ENCODE measurements around the gene RILP. TPM values are rescaled to one million over a fixed set of nuclear protein-coding genes. Genes with fewer than 3 reads are reported as not detected.
"Not testable (repeated sequence)": the region's sequence is repeated elsewhere in the genome, so short reads cannot be mapped to it uniquely, and the experiment has no call there.

RILP gene, protein sequence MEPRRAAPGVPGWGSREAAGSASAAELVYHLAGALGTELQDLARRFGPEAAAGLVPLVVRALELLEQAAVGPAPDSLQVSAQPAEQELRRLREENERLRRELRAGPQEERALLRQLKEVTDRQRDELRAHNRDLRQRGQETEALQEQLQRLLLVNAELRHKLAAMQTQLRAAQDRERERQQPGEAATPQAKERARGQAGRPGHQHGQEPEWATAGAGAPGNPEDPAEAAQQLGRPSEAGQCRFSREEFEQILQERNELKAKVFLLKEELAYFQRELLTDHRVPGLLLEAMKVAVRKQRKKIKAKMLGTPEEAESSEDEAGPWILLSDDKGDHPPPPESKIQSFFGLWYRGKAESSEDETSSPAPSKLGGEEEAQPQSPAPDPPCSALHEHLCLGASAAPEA
- 18.5 TPM for polyA plus RNA-seq (2013)

DNA sequence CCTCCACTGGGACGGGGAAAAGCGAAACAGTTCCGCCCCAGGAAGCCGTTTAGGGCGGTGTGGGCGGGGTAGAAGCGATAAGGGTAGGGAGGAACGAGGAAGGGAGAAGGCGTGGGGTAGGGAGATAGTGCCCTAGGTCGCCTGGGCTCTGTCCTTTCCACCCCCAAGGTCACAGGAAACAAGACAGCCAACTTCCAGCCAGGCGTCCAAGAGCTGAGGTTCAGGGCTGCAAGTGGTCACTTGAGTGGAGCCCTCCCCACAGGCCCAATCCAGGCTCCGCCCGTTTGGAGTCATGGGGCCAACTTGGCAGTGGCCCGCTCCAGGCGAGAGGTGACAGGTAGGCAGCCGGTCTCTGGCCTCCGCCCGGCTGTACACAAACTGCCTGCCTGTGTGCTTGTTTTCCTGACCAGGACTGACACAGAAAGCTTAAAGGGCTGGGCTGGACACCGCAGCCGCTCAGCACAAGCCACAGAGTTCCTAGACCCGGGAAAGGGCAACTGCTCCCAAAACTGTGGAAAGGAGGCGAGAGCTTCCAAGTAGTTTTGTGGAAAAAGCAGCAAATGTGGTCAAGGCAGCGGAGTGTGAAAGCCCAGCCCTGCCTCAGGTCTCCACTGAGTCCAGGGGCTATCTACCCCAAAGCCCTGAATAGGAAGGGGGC lies at the start of gene RILP:
RILP (minus strand) TSS at position 23 of the 658 bp plus-strand sequence. CDS start 62 bp downstream, outside the sequence.
- peak; percentile 46 to 70 (median 59) for DNase-seq
- POLR2A ChIA-PET = interaction anchor here (1.1 to 1.9 kb wide), 4 partner anchors 21 to 179 kb away, joined by 3 to 5 read pairs (median 4); partner anchors contain the start of genes PRPF8, SLC43A2 and SMYD4
- Histone ChIP-seq H3K4me3 (ENCODE audit: control insufficient read depth in 1 of 7, extremely low read depth in 1 of 7, insufficient read depth in 4 of 7, low read depth in 2 of 7, low read length in 6 of 7) (peak within 1 kb of the TSS; percentile 56 to 83 (median 68)), H3K27ac (ENCODE audit: insufficient read depth in 1 of 2, low read depth in 1 of 2, low read length in 2 of 2, poor library complexity in 1 of 2, severe bottlenecking in 2 of 2) (peak within 1 kb of the TSS; percentile 50 to 73), H3K36me3 (ENCODE audit: control insufficient read depth in 4 of 4, insufficient read depth in 4 of 4, low read length in 3 of 4) (peaks cover 8 to 48% (median 41%) of the 10 kb centered on the region in 4 experiments), H3K9me3 (ENCODE audit: control extremely low read depth in 1 of 5, control insufficient read depth in 4 of 5, insufficient read depth in 2 of 5, low read depth in 1 of 5, low read length in 4 of 5) (no peaks in the 10 kb centered on the region), H3K27me3 (replicated peaks in 2 of 5; ENCODE audit: control insufficient read depth in 4 of 5, insufficient read depth in 5 of 5, low read length in 4 of 5) (no peaks in the 10 kb centered on the region), H3K4me1 (ENCODE audit: control extremely low read depth in 1 of 4, control insufficient read depth in 4 of 4, insufficient read depth in 4 of 4, low read length in 3 of 4) (peaks cover 0 to 51% (median 48%) of the 10 kb centered on the region in 4 experiments)
- WGBS (ENCODE audit: insufficient coverage) = 64% methylated on average over 15 of the region's 23 CpGs
- CTCF ChIA-PET = interaction anchor here (0.7 to 5.3 kb wide), 11 partner anchors 9 to 89 kb away, joined by 3 to 49 read pairs (median 6); partner anchors contain the start of gene SLC43A2

DNA sequence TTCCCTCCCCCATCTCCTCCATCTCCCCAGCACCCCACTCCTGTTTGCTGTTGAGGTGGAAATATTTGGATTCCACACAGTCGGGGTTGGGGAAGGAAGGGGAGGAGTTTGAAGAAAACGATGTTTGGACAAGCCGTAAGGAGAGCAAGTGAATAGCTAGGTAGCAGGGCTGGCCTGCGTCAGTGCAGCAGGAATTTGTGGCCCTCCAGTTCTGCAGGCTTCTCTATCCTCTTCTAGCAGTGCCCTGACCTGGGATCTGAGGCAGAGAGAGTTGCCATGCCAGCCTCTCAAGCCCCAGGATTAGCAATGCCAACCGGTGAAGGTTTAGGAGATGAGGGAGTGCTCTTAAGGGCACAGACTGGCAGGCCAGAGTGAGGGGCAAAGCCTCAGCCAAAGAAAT lies 48.0 kb upstream of the RILP start:
- Histone ChIP-seq H3K36me3 (ENCODE audit: control insufficient read depth in 4 of 4, insufficient read depth in 4 of 4, low read length in 3 of 4) (no peaks in the 10 kb centered on the region), H3K4me3 (ENCODE audit: control insufficient read depth in 1 of 7, extremely low read depth in 1 of 7, insufficient read depth in 4 of 7, low read depth in 2 of 7, low read length in 6 of 7) (no peak overlapping the region), H3K27ac (ENCODE audit: insufficient read depth in 1 of 2, low read depth in 1 of 2, low read length in 2 of 2, poor library complexity in 1 of 2, severe bottlenecking in 2 of 2) (no peak overlapping the region), H3K9me3 (ENCODE audit: control extremely low read depth in 1 of 5, control insufficient read depth in 4 of 5, insufficient read depth in 2 of 5, low read depth in 1 of 5, low read length in 4 of 5) (no peaks in the 10 kb centered on the region), H3K27me3 (replicated peaks in 2 of 5; ENCODE audit: control insufficient read depth in 4 of 5, insufficient read depth in 5 of 5, low read length in 4 of 5) (no peaks in the 10 kb centered on the region), H3K4me1 (ENCODE audit: control extremely low read depth in 1 of 4, control insufficient read depth in 4 of 4, insufficient read depth in 4 of 4, low read length in 3 of 4) (no peaks in the 10 kb centered on the region)
- CTCF ChIA-PET = no interaction called here
- WGBS (ENCODE audit: insufficient coverage) = 47% methylated on average over 5 of the region's 5 CpGs
- POLR2A ChIA-PET = no interaction called here
- no peak for DNase-seq

DNA sequence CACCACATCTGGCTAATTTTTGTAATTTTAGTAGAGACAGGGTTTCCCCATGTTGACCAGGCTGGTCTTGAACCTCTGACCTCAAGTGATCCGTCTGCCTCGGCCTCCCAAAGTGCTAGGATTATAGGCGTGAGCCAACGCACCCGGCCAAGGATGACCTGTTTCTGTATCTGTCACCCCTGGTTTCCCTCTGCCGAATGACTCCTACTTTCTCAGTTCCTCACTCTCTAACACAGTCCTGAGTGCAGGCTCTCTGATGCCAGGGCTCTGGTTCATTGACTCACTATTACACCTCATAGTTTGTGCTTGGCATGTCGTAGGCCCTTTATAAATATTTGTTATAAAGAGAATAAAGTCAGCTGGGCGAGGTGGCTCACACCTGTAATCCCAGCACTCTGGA lies 45.7 kb upstream of the RILP start:
- ChIA-PET CTCF (no interaction called here), POLR2A (no interaction called here)
- H3K9me3 ChIP-seq (ENCODE audit: control extremely low read depth in 1 of 5, control insufficient read depth in 4 of 5, insufficient read depth in 2 of 5, low read depth in 1 of 5, low read length in 4 of 5) = no peaks in the 10 kb centered on the region
- 97% methylated on average over 7 of the region's 8 CpGs for WGBS (ENCODE audit: insufficient coverage)
- H3K4me1 ChIP-seq (ENCODE audit: control extremely low read depth in 1 of 4, control insufficient read depth in 4 of 4, insufficient read depth in 4 of 4, low read length in 3 of 4) = no peaks in the 10 kb centered on the region
- H3K27me3 ChIP-seq (replicated peaks in 2 of 5; ENCODE audit: control insufficient read depth in 4 of 5, insufficient read depth in 5 of 5, low read length in 4 of 5) = no peaks in the 10 kb centered on the region
- H3K27ac ChIP-seq (ENCODE audit: insufficient read depth in 1 of 2, low read depth in 1 of 2, low read length in 2 of 2, poor library complexity in 1 of 2, severe bottlenecking in 2 of 2) = no peak overlapping the region
- H3K36me3 ChIP-seq (ENCODE audit: control insufficient read depth in 4 of 4, insufficient read depth in 4 of 4, low read length in 3 of 4) = no peaks in the 10 kb centered on the region
- no peak for DNase-seq
- H3K4me3 ChIP-seq (ENCODE audit: control insufficient read depth in 1 of 7, extremely low read depth in 1 of 7, insufficient read depth in 4 of 7, low read depth in 2 of 7, low read length in 6 of 7) = no peak overlapping the region

DNA sequence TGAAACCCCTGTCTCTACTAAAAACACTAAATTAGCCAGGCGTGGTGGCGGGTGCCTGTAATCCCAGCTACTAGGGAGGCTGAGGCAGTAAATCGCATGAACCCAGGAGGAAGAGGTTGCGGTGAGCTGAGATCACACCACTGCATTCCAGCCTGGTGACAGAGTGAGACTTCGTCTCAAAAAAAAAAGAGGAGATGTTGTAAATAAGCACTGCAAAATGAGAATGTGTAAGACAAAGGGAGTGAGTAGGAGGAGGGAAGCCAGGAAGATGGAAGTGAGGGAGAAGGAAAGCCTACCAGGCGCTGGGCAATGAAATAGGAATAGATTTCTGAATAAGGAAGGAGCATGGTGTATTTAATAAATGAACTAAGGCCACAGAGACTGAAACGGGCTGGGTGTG lies 43.7 kb upstream of the RILP start:
- no peaks in the 10 kb centered on the region for H3K4me1 ChIP-seq (ENCODE audit: control extremely low read depth in 1 of 4, control insufficient read depth in 4 of 4, insufficient read depth in 4 of 4, low read length in 3 of 4)
- DNase-seq = no peak
- 96% methylated on average over 7 of the region's 7 CpGs for WGBS (ENCODE audit: insufficient coverage)
- H3K27ac ChIP-seq (ENCODE audit: insufficient read depth in 1 of 2, low read depth in 1 of 2, low read length in 2 of 2, poor library complexity in 1 of 2, severe bottlenecking in 2 of 2) = no peak overlapping the region
- H3K36me3 ChIP-seq (ENCODE audit: control insufficient read depth in 4 of 4, insufficient read depth in 4 of 4, low read length in 3 of 4) = no peaks in the 10 kb centered on the region
- ChIA-PET CTCF (no interaction called here), POLR2A (no interaction called here)
- no peaks in the 10 kb centered on the region for H3K9me3 ChIP-seq (ENCODE audit: control extremely low read depth in 1 of 5, control insufficient read depth in 4 of 5, insufficient read depth in 2 of 5, low read depth in 1 of 5, low read length in 4 of 5)
- no peaks in the 10 kb centered on the region for H3K27me3 ChIP-seq (replicated peaks in 2 of 5; ENCODE audit: control insufficient read depth in 4 of 5, insufficient read depth in 5 of 5, low read length in 4 of 5)
- no peak overlapping the region for H3K4me3 ChIP-seq (ENCODE audit: control insufficient read depth in 1 of 7, extremely low read depth in 1 of 7, insufficient read depth in 4 of 7, low read depth in 2 of 7, low read length in 6 of 7)

DNA sequence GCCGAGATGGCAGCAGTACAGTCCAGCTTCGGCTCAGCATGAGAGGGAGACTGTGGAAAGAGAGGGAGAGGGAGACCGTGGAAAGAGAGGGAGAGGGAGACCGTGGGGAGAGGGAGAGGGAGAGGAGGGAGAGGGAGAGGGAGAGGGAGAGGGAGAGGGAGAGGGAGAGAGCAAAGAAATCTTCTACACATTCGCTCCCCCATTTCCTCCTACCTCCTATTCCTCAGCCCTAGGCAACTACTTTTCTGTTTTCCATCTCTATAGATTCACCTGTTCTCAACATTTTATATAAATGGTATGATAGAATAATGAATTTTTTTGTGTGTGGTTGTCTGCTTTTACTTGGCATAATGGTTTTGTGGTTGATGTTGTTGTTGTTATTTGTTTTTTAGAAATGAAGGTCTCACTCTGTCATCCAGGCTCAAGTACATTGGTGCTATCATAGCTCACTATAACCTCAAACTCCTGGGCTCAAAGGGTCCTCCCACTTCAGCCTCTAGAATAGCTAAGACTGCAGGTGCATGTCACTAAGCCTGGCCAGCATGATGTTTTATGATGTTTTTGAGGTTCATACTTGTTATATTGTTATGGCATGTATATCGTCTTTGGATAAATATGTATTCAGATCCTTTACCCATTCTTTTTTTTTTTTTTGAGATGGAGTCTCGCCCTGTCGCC lies 41.0 kb upstream of the RILP start:
- Histone ChIP-seq H3K9me3 (ENCODE audit: control extremely low read depth in 1 of 5, control insufficient read depth in 4 of 5, insufficient read depth in 2 of 5, low read depth in 1 of 5, low read length in 4 of 5) (no peaks in the 10 kb centered on the region), H3K4me1 (ENCODE audit: control extremely low read depth in 1 of 4, control insufficient read depth in 4 of 4, insufficient read depth in 4 of 4, low read length in 3 of 4) (no peaks in the 10 kb centered on the region), H3K4me3 (ENCODE audit: control insufficient read depth in 1 of 7, extremely low read depth in 1 of 7, insufficient read depth in 4 of 7, low read depth in 2 of 7, low read length in 6 of 7) (no peak overlapping the region), H3K36me3 (ENCODE audit: control insufficient read depth in 4 of 4, insufficient read depth in 4 of 4, low read length in 3 of 4) (no peaks in the 10 kb centered on the region), H3K27ac (ENCODE audit: insufficient read depth in 1 of 2, low read depth in 1 of 2, low read length in 2 of 2, poor library complexity in 1 of 2, severe bottlenecking in 2 of 2) (no peak overlapping the region), H3K27me3 (replicated peaks in 2 of 5; ENCODE audit: control insufficient read depth in 4 of 5, insufficient read depth in 5 of 5, low read length in 4 of 5) (no peaks in the 10 kb centered on the region)
- no CpG with 5 or more reads among the region's 8 CpGs for WGBS (ENCODE audit: insufficient coverage)
- CTCF ChIA-PET = no interaction called here
- POLR2A ChIA-PET = no interaction called here
- no peak for DNase-seq

DNA sequence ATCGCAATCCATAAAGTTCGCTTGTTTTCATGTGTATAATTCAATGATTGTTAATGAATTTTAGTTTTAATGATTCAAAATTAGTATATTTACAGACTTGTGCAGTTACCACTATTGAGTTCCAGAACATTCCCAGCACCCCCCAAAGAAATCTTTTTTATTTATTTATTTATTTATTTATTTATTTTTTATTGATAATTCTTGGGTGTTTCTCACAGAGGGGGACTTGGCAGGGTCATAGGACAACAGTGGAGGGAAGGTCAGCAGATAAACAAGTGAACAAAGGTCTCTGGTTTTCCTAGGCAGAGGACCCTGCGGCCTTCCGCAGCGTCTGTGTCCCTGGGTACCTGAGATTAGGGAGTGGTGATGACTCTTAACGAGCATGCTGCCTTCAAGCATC lies 38.7 kb upstream of the RILP start:
- H3K4me1 ChIP-seq (ENCODE audit: control extremely low read depth in 1 of 4, control insufficient read depth in 4 of 4, insufficient read depth in 4 of 4, low read length in 3 of 4); H3K9me3 ChIP-seq (ENCODE audit: control extremely low read depth in 1 of 5, control insufficient read depth in 4 of 5, insufficient read depth in 2 of 5, low read depth in 1 of 5, low read length in 4 of 5); H3K4me3 ChIP-seq (ENCODE audit: control insufficient read depth in 1 of 7, extremely low read depth in 1 of 7, insufficient read depth in 4 of 7, low read depth in 2 of 7, low read length in 6 of 7); DNase-seq; H3K27ac ChIP-seq (ENCODE audit: insufficient read depth in 1 of 2, low read depth in 1 of 2, low read length in 2 of 2, poor library complexity in 1 of 2, severe bottlenecking in 2 of 2); POLR2A ChIA-PET; CTCF ChIA-PET; H3K27me3 ChIP-seq (replicated peaks in 2 of 5; ENCODE audit: control insufficient read depth in 4 of 5, insufficient read depth in 5 of 5, low read length in 4 of 5); H3K36me3 ChIP-seq (ENCODE audit: control insufficient read depth in 4 of 4, insufficient read depth in 4 of 4, low read length in 3 of 4): not testable (repeated sequence)
- WGBS (ENCODE audit: insufficient coverage) = no CpG with 5 or more reads among the region's 6 CpGs

Data from common myeloid progenitor, CD34-positive (primary cell).